GM12878 (cell line): ENCODE measurements around the gene SGF29. TPM values are rescaled to one million over a fixed set of nuclear protein-coding genes. Genes with fewer than 3 reads are reported as not detected.

Experiments used
- ATAC-seq: fragments of 200-7000 bp; cut with Tn5 transposase; 3 replicates; pipeline ENCODE4 v1.9.1; 2020; ENCODE audit warnings: mild to moderate bottlenecking, moderate library complexity
- BruUV-seq: library from RNA; stranded (reverse); fragments of 400-500 nt; replicated peaks from 2 replicates; lab custom pipeline; 2021; lab: Mats Ljungman, UMichigan
- CTCF ChIA-PET: fragments of 300-600 bp; sonication (Branson Sonifier 250); formaldehyde crosslinking; extraction: SDS; loops from one replicate; lab custom pipeline; 2021; ENCODE audit warnings: inconsistent platforms; lab: Yijun Ruan, JAX
- POLR2A ChIA-PET: fragments of 350-600 bp; formaldehyde crosslinking; extraction: SDS; loops from one replicate; lab custom pipeline; 2021; ENCODE audit warnings: inconsistent platforms; lab: Charles Lee
- RAD21 ChIA-PET: fragments of 300-600 bp; sonication (Branson Sonifier 250); formaldehyde crosslinking; loops from one replicate; lab custom pipeline; 2023; ENCODE audit warnings: antibody characterized with exemption; ENCODE audit not compliant: unreplicated experiment; lab: Charles Lee
- SMC1A ChIA-PET: fragments of 300-600 bp; sonication (Branson Sonifier 250); formaldehyde crosslinking; loops from one replicate; lab custom pipeline; 2023; ENCODE audit not compliant: unreplicated experiment, uncharacterized antibody; lab: Charles Lee
- DNase-seq: peaks from one replicate; pipeline ENCODE4 v3.0.0-alpha.2; 2011; ENCODE audit warnings: low read depth, low spot score
- FAIRE-seq: peaks from 3 replicates; lab custom pipeline; 2011; peaks lifted over from hg19 to GRCh38; lab: Jason Lieb, UNC
- H2AFZ ChIP-seq: 2 replicates; pipeline ENCODE4 v1.6.0; 2011; ENCODE audit warnings: low read depth, low read length, control low read depth; ENCODE audit not compliant: control insufficient read depth
- H3K27ac ChIP-seq: 2 replicates; pipeline ENCODE4 v1.5.1; 2011; ENCODE audit warnings: control low read depth; ENCODE audit not compliant: control insufficient read depth, insufficient read depth
- H3K27me3 ChIP-seq, 2 experiments: replicated peaks in 1 of 2; 2 replicates each; pipeline versions ENCODE4 v1.6.0 to v1.6.1; 2011; ENCODE audit warnings: low read length in 1 of 2; ENCODE audit not compliant: control insufficient read depth in 2 of 2, insufficient read depth in 2 of 2
- H3K36me3 ChIP-seq, 2 experiments: 2 replicates each; pipeline ENCODE4 v1.5.1; 2011; ENCODE audit warnings: low read length in 1 of 2; ENCODE audit not compliant: control insufficient read depth in 2 of 2, insufficient read depth in 2 of 2
- H3K4me1 ChIP-seq: 2 replicates; pipeline ENCODE4 v1.6.1; 2011; ENCODE audit warnings: mild to moderate bottlenecking, low read length, moderate library complexity, mixed read lengths; ENCODE audit not compliant: control insufficient read depth, insufficient read depth
- H3K4me2 ChIP-seq: 2 replicates; pipeline ENCODE4 v1.6.0; 2011; ENCODE audit warnings: control low read depth; ENCODE audit not compliant: control insufficient read depth, insufficient read depth
- H3K4me3 ChIP-seq: fragments of 200-600 bp; sonication (generic); 2 replicates; pipeline ENCODE4 v1.5.1; 2016
- H3K79me2 ChIP-seq: 2 replicates; pipeline ENCODE4 v1.6.0; 2011; ENCODE audit warnings: low read length; ENCODE audit not compliant: control insufficient read depth, insufficient read depth
- H3K9ac ChIP-seq: 2 replicates; pipeline ENCODE4 v1.8.0; 2011; ENCODE audit warnings: low read length, control low read depth, mixed read lengths; ENCODE audit not compliant: control insufficient read depth, insufficient read depth
- H3K9me3 ChIP-seq: replicated peaks from 3 replicates; pipeline ENCODE4 v1.5.1; 2011; ENCODE audit warnings: mild to moderate bottlenecking, low read length; ENCODE audit not compliant: control insufficient read depth, insufficient read depth
- H4K20me1 ChIP-seq: 2 replicates; pipeline ENCODE4 v1.6.0; 2011; ENCODE audit not compliant: control insufficient read depth, insufficient read depth
- HDAC2 ChIP-seq: fragments of 200-600 bp; sonication (generic); IDR thresholded peaks from 2 replicates; pipeline ENCODE4 v1.6.1; 2017
- IKZF1 ChIP-seq: fragments of 450-650 bp; conservative IDR thresholded peaks from 2 replicates; pipeline ENCODE4 v1.6.1; 2017; ENCODE audit warnings: antibody characterized with exemption, mild to moderate bottlenecking
- NR2C1 ChIP-seq: fragments of 450-650 bp; IDR thresholded peaks from 2 replicates; pipeline ENCODE4 v1.6.1; 2017; ENCODE audit warnings: antibody characterized with exemption, mild to moderate bottlenecking, moderate library complexity
- POLR2AphosphoS5 ChIP-seq: IDR thresholded peaks from 2 replicates; pipeline ENCODE4 v1.6.1; 2011; ENCODE audit warnings: mild to moderate bottlenecking, low read length, inconsistent platforms
- RB1 ChIP-seq: fragments of 450-650 bp; formaldehyde crosslinking; IDR thresholded peaks from 2 replicates; pipeline ENCODE4 v1.6.1; 2017; ENCODE audit warnings: mild to moderate bottlenecking, borderline replicate concordance
- SIX5 ChIP-seq: IDR thresholded peaks from 2 replicates; pipeline ENCODE4 v1.6.1; 2011; ENCODE audit warnings: mild to moderate bottlenecking, low read depth, low read length, moderate library complexity; ENCODE audit not compliant: severe bottlenecking
- TCF3 ChIP-seq: IDR thresholded peaks from 2 replicates; pipeline ENCODE4 v1.6.1; 2012; ENCODE audit warnings: low read depth, mild to moderate bottlenecking, low read length, borderline replicate concordance; ENCODE audit not compliant: insufficient read depth
- WGBS: methylation state at CpG from one replicate; pipeline ENCODE4 v1.1.6; 2016; ENCODE audit warnings: low lambda C conversion rate; ENCODE audit not compliant: insufficient replicate concordance, insufficient coverage; ENCODE audit errors: missing lambda C conversion rate; 5-methylcytosine and 5-hydroxymethylcytosine counted together
- in situ Hi-C: fragments of 300-500 bp; cut with MboI; formaldehyde crosslinking; loops from 9 replicates; pipeline ENCODE4 v1.14.3; 2018; ENCODE audit warnings: mixed read lengths
- intact Hi-C: fragments of 100-400 bp; cut with micrococcal nuclease; formaldehyde crosslinking; loops from one replicate; pipeline ENCODE4 v1.14.2; 2022; ENCODE audit not compliant: unreplicated experiment
- polyA plus RNA-seq, 11 experiments: library from polyadenylated mRNA; depleted of rRNA in 4 of 11; unstranded in 6 of 11; stranded (reverse) in 5 of 11; fragments of >200 nt; fragmentation: Nextera tagmentation in 4 of 11; fragmentation: Illumina TruSeq in 1 of 11; extraction: Ambion mirVana in 4 of 11; extraction: Trizol in 1 of 11; gene quantifications; 1 replicate in 1 of 11; 2 replicates in 10 of 11; pipeline versions ENCODE4 v1.2.1 to v1.2.3, GENCODE V29; 2011 to 2016; ENCODE audit warnings: inconsistent platforms in 2 of 11, missing spikeins in 2 of 11, low read depth in 1 of 11
- total RNA-seq, 4 experiments: library from RNA; depleted of rRNA in 3 of 4; stranded (reverse); fragments of >200 nt in 3 of 4; fragmentation: Illumina TruSeq in 1 of 4; extraction: Trizol in 1 of 4; gene quantifications; 2 replicates each; pipeline versions ENCODE4 v1.2.1 to v1.2.3, GENCODE V29; 2013 to 2021
- TF ChIP-seq, protein P1 (sequence below): fragments of 450-650 bp; IDR thresholded peaks from 2 replicates; pipeline ENCODE4 v1.6.1; 2017; ENCODE audit warnings: low read depth, mild to moderate bottlenecking, moderate library complexity
- TF ChIP-seq, protein P2 (sequence below): fragments of 450-650 bp; IDR thresholded peaks from 2 replicates; pipeline ENCODE4 v1.6.1; 2016; ENCODE audit warnings: mild to moderate bottlenecking
- TF ChIP-seq, protein P3 (sequence below): fragments of 150-350 bp; IDR thresholded peaks from 2 replicates; pipeline ENCODE4 v1.6.1; 2016; ENCODE audit warnings: low read depth, low read length

The SGF29 gene
- total and polyA plus RNA-seq, 10 of the 15 experiments (the other 5 are each of a cell fraction or from before 2014, with no cell fraction given), result 2.2 to 20.1 (median 12.3) TPM

DNA sequence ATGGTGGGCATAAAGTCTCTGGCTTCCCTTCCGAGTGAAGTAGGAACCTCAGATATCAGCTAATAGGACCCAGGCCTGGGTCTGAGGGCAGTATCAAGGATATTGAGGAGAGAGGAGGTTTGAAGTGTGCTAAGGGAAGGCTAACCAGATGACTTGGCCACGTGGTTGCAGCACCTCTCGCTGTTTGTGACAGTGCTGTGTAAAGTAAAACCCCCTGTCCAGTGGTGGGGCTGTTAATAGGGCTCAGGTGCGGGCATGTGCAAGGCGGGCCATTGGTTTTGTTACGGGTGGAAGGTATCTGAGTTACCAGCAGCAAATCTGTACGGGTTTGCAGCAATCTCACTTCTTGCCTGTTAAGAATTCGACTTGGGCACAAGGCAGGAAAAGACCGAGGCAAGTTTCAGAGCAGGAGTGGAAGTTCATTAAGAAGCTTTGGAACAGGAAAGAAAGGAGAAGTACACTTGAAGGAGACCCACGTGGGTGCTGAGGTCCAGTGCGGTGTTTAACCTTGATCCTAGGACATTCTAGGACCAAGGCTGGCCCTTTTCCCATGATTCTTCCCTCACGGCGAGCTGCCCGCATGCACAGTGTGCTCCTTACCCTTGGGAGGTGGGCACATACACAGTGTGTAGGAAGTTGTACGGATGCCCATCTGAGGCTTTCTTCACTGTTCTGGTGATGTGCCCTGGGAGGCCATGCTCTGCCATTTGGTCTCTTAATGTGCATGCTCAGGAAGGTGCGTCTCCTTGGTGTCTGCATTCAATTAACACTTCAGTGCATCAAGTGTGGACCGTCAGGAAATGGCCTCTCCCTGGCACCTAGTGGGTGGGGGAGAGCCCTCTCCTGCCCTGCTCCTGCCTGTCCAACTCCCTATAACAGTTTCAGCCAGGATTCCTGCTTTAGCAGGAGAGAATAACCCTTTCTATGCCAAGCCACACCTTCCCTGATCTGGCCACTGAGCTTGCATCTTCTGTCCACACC, 20.3 kb downstream of the SGF29 start:
- Histone ChIP-seq H3K27me3 (no peaks in the 10 kb centered on the region), H3K36me3 (no peaks in the 10 kb centered on the region), H2AFZ (no peak overlapping the region), H3K4me1 (no peaks in the 10 kb centered on the region), H4K20me1 (no peaks in the 10 kb centered on the region), H3K79me2 (no peaks in the 10 kb centered on the region), H3K4me3 (no peak overlapping the region), H3K9me3 (no peaks in the 10 kb centered on the region), H3K4me2 (no peak overlapping the region), H3K9ac (no peak overlapping the region), H3K27ac (no peak overlapping the region)
- FAIRE-seq (no peak), ATAC-seq (no peak), DNase-seq (no peak)
- TF ChIP-seq HDAC2 (no peak), SIX5 (no peak)
- ChIA-PET SMC1A (no interaction called here), POLR2A (no interaction called here), CTCF (interaction anchor here (1.3 kb wide), 1 partner anchor 42 kb away, joined by 3 read pairs; no protein-coding TSS in a partner anchor), RAD21 (no interaction called here)
- WGBS, result 84% methylated on average over 16 of the region's 17 CpGs
- in situ Hi-C loops, result no loop called here
- intact Hi-C loops, result no loop called here
- BruUV-seq, result no TSS peak

DNA sequence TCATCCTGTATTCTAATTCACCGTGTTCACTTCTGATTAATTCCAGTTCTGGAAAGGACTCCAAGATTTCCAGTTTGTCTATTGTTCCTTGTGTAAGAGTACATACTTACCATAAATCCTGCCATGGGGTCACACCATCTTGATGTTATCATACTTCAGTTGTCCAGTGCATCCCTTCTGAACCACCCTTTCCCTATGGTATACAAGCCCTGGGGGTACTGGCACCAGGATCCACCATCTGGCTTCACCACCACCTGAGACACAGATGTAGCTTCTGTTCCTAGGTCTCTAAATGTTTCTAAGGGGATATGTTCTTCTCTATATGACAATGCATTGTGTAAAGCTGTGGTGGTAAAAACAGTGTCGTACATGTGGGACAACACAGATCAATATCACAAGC, 21.2 kb downstream of the SGF29 start:
- intact Hi-C loops, result no loop called here
- TF ChIP-seq, protein P1, sequence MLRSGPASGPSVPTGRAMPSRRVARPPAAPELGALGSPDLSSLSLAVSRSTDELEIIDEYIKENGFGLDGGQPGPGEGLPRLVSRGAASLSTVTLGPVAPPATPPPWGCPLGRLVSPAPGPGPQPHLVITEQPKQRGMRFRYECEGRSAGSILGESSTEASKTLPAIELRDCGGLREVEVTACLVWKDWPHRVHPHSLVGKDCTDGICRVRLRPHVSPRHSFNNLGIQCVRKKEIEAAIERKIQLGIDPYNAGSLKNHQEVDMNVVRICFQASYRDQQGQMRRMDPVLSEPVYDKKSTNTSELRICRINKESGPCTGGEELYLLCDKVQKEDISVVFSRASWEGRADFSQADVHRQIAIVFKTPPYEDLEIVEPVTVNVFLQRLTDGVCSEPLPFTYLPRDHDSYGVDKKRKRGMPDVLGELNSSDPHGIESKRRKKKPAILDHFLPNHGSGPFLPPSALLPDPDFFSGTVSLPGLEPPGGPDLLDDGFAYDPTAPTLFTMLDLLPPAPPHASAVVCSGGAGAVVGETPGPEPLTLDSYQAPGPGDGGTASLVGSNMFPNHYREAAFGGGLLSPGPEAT, result no peak
- TF ChIP-seq POLR2AphosphoS5, result no peak
- no peak for TF ChIP-seq TCF3
- TF ChIP-seq RB1, result no peak
- TF ChIP-seq NR2C1, result no peak
- TF ChIP-seq, protein P2, sequence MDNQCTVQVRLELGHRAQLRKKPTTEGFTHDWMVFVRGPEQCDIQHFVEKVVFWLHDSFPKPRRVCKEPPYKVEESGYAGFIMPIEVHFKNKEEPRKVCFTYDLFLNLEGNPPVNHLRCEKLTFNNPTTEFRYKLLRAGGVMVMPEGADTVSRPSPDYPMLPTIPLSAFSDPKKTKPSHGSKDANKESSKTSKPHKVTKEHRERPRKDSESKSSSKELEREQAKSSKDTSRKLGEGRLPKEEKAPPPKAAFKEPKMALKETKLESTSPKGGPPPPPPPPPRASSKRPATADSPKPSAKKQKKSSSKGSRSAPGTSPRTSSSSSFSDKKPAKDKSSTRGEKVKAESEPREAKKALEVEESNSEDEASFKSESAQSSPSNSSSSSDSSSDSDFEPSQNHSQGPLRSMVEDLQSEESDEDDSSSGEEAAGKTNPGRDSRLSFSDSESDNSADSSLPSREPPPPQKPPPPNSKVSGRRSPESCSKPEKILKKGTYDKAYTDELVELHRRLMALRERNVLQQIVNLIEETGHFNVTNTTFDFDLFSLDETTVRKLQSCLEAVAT, result no peak
- TF ChIP-seq, protein P3, sequence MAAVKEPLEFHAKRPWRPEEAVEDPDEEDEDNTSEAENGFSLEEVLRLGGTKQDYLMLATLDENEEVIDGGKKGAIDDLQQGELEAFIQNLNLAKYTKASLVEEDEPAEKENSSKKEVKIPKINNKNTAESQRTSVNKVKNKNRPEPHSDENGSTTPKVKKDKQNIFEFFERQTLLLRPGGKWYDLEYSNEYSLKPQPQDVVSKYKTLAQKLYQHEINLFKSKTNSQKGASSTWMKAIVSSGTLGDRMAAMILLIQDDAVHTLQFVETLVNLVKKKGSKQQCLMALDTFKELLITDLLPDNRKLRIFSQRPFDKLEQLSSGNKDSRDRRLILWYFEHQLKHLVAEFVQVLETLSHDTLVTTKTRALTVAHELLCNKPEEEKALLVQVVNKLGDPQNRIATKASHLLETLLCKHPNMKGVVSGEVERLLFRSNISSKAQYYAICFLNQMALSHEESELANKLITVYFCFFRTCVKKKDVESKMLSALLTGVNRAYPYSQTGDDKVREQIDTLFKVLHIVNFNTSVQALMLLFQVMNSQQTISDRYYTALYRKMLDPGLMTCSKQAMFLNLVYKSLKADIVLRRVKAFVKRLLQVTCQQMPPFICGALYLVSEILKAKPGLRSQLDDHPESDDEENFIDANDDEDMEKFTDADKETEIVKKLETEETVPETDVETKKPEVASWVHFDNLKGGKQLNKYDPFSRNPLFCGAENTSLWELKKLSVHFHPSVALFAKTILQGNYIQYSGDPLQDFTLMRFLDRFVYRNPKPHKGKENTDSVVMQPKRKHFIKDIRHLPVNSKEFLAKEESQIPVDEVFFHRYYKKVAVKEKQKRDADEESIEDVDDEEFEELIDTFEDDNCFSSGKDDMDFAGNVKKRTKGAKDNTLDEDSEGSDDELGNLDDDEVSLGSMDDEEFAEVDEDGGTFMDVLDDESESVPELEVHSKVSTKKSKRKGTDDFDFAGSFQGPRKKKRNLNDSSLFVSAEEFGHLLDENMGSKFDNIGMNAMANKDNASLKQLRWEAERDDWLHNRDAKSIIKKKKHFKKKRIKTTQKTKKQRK, result no peak
- TF ChIP-seq IKZF1, result no peak

More for the DNA sequence above, 21.2 kb downstream of the SGF29 start:
- H4K20me1 ChIP-seq, result no peaks in the 10 kb centered on the region
- no peak for DNase-seq
- no peak overlapping the region for H3K4me3 ChIP-seq
- ChIA-PET POLR2A (no interaction called here), RAD21 (no interaction called here), CTCF (no interaction called here), SMC1A (no interaction called here)
- H2AFZ ChIP-seq, result no peak overlapping the region
- no TSS peak for BruUV-seq
- H3K4me1 ChIP-seq, result no peaks in the 10 kb centered on the region
- no peak overlapping the region for H3K4me2 ChIP-seq
- no peak for FAIRE-seq
- H3K36me3 ChIP-seq, result no peaks in the 10 kb centered on the region
- H3K9me3 ChIP-seq, result no peaks in the 10 kb centered on the region
- H3K79me2 ChIP-seq, result no peaks in the 10 kb centered on the region
- ATAC-seq, result no peak
- in situ Hi-C loops, result no loop called here
- WGBS, result 98% methylated on average over 2 of the region's 2 CpGs
- H3K27ac ChIP-seq, result no peak overlapping the region
- H3K9ac ChIP-seq, result no peak overlapping the region
- H3K27me3 ChIP-seq, result no peaks in the 10 kb centered on the region
